Left colon (tissue), 2 donors: ENCODE data around the gene EIPR1. TPM values are rescaled to one million over a fixed set of nuclear protein-coding genes. Genes with fewer than 3 reads are reported as not detected.
"Not testable (repeated sequence)": the region's sequence is repeated elsewhere in the genome, so short reads cannot be mapped to it uniquely, and the experiment has no call there.

ENCODE experiments used
- ATAC-seq: fragments of 200-7000 bp; cut with Tn5 transposase; one replicate; pipeline ENCODE4 v1.9.1; 2020; ENCODE audit warnings: mild to moderate bottlenecking, moderate library complexity
- DNase-seq, 2 donors: peaks; one replicate each; pipeline ENCODE4 v3.0.0-alpha.2; 2020
- intact Hi-C, 2 donors: fragments of 100-400 bp; cut with DNase I in 1 of 2; cut with micrococcal nuclease in 1 of 2; formaldehyde crosslinking; loops; one replicate each; pipeline versions ENCODE4 v1.11.2 to v1.14.0; 2022; cut with DNase I, micrococcal nuclease
- total RNA-seq, 2 donors: library from RNA; stranded (reverse); fragmentation: NEBNext Ultra II Directional; extraction: Animal tissue kit (Norgen Biotek cat#: 25700); gene quantifications; one replicate each; pipeline ENCODE4 v1.2.1, GENCODE V29; 2021
- donor health status: DM: no; HTN: no; CAD: no.
- donor health status: DM: yes; HTN: yes; CAD: no.

EIPR1 gene
- total RNA-seq, 2 donors from 2014 or later, result 21.3 to 25.8 TPM

- DNase-seq, ATAC-seq, intact Hi-C loops: not testable (repeated sequence)
These were observed 8.1 kb downstream of the EIPR1 start for GRCh38 chr2:3369340-3370181.

- intact Hi-C loops, result no loop called here
- DNase-seq (no peak), ATAC-seq (no peak)
These were observed 9.3 kb downstream of the EIPR1 start for GRCh38 chr2:3368261-3368722.

- no peak for DNase-seq
- no peak for ATAC-seq
- intact Hi-C loops, result no loop called here
These were observed 12.4 kb downstream of the EIPR1 start for GRCh38 chr2:3365219-3365618.

GRCh38 chr2:3361518-3362389 lies 15.9 kb downstream of the EIPR1 start:
- intact Hi-C loops, result no loop called here
- ATAC-seq (no peak), DNase-seq (no peak)

GRCh38 chr2:3357926-3358325 lies 19.7 kb downstream of the EIPR1 start:
- DNase-seq (no peak), ATAC-seq (no peak)
- intact Hi-C loops, result no loop called here

GRCh38 chr2:3357446-3357845 lies 20.2 kb downstream of the EIPR1 start:
- ATAC-seq, intact Hi-C loops, DNase-seq: not testable (repeated sequence)

GRCh38 chr2:3356799-3357198 lies 20.8 kb downstream of the EIPR1 start:
- intact Hi-C loops, result no loop called here
- DNase-seq (no peak), ATAC-seq (peak; percentile 68)

GRCh38 chr2:3355951-3356569 lies 21.6 kb downstream of the EIPR1 start:
- intact Hi-C loops, result no loop called here
- ATAC-seq, result no peak
- no peak for DNase-seq

GRCh38 chr2:3354986-3355385 lies 22.6 kb downstream of the EIPR1 start:
- intact Hi-C loops, result no loop called here
- ATAC-seq (no peak), DNase-seq (no peak)

GRCh38 chr2:3349211-3349693 lies 28.4 kb downstream of the EIPR1 start:
- ATAC-seq (no peak), DNase-seq (no peak)
- intact Hi-C loops, result no loop called here

- intact Hi-C loops, result no loop called here
- no peak for ATAC-seq
- DNase-seq, result no peak
These were observed 28.9 kb downstream of the EIPR1 start for GRCh38 chr2:3348767-3349166.

- intact Hi-C loops, result no loop called here
- ATAC-seq, result no peak
- no peak for DNase-seq
These were observed 32.0 kb downstream of the EIPR1 start for GRCh38 chr2:3345621-3346020.

- intact Hi-C loops, result no loop called here
- DNase-seq (no peak), ATAC-seq (no peak)
These were observed 32.7 kb downstream of the EIPR1 start for GRCh38 chr2:3344897-3345296.

- intact Hi-C loops, result no loop called here
- DNase-seq (no peak), ATAC-seq (no peak)
These were observed 34.6 kb downstream of the EIPR1 start for GRCh38 chr2:3343012-3343411.

GRCh38 chr2:3342324-3342723 lies 35.3 kb downstream of the EIPR1 start:
- DNase-seq (no peak), ATAC-seq (no peak)
- intact Hi-C loops, result no loop called here

GRCh38 chr2:3341336-3341735 lies 36.3 kb downstream of the EIPR1 start:
- DNase-seq (no peak), ATAC-seq (no peak)
- intact Hi-C loops, result no loop called here

- no peak for ATAC-seq
- intact Hi-C loops, result no loop called here
- DNase-seq, result no peak
These were observed 37.5 kb downstream of the EIPR1 start for GRCh38 chr2:3340144-3340543.

- intact Hi-C loops, result no loop called here
- ATAC-seq (no peak), DNase-seq (no peak)
These were observed 39.3 kb downstream of the EIPR1 start for GRCh38 chr2:3338340-3338739.

GRCh38 chr2:3336844-3337243 lies 40.8 kb downstream of the EIPR1 start:
- intact Hi-C loops, result no loop called here
- ATAC-seq (no peak), DNase-seq (no peak)
